ENCODE results near the gene FBXW11.

The FBXW11 gene

DNA sequence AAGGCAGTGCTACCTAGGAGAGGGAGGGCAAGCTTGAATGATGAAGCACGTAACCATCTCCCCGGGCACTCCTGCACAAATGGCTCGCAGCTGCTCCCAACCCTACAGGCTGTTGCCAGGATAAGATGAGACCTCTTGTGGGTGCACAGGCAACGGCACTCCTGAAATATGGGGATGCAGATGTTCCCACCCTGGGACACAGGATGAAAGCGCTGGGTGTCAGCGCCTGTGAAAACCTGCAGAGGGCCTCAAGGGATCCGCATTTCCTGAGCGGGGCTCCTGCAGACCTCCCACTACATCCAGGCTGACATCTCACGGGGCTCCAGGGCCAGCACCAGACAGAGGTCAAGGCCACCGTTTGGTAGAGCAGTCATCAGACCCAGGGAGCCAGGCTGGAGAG is 160.1 kb downstream of the FBXW11 start:
- no peak overlapping the region for H3K4me3 ChIP-seq (ENCODE audit: low read length)
- H3K27me3 ChIP-seq (ENCODE audit: low read depth, low read length), result no peaks in the 10 kb centered on the region
- H3K36me3 ChIP-seq (replicated peaks; ENCODE audit: low read depth, low read length), result no peaks in the 10 kb centered on the region
- H3K9me3 ChIP-seq (ENCODE audit: insufficient read depth, low read length), result no peaks in the 10 kb centered on the region
- no peak overlapping the region for H3K9ac ChIP-seq (ENCODE audit: low read length)
- H4K20me1 ChIP-seq (ENCODE audit: insufficient read depth, low read length), result 0 out of 2 replicates have a peak, but pooled peaks cover 3% of the 10 kb centered on the region
- H2AFZ ChIP-seq (ENCODE audit: low read depth, low read length), result no peak overlapping the region
- no peak overlapping the region for H3K27ac ChIP-seq (ENCODE audit: low read length)
- H3K79me2 ChIP-seq (ENCODE audit: low read length), result no peaks in the 10 kb centered on the region
- no peak for TF ChIP-seq EZH2phosphoT487 (IDR thresholded peaks at IDR 0.05; ENCODE audit: low read depth)
- TF ChIP-seq, protein P1, sequence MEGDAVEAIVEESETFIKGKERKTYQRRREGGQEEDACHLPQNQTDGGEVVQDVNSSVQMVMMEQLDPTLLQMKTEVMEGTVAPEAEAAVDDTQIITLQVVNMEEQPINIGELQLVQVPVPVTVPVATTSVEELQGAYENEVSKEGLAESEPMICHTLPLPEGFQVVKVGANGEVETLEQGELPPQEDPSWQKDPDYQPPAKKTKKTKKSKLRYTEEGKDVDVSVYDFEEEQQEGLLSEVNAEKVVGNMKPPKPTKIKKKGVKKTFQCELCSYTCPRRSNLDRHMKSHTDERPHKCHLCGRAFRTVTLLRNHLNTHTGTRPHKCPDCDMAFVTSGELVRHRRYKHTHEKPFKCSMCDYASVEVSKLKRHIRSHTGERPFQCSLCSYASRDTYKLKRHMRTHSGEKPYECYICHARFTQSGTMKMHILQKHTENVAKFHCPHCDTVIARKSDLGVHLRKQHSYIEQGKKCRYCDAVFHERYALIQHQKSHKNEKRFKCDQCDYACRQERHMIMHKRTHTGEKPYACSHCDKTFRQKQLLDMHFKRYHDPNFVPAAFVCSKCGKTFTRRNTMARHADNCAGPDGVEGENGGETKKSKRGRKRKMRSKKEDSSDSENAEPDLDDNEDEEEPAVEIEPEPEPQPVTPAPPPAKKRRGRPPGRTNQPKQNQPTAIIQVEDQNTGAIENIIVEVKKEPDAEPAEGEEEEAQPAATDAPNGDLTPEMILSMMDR (IDR thresholded peaks at IDR 0.05; ENCODE audit: low read depth, low read length), result no peak
- H3K4me1 ChIP-seq (ENCODE audit: low read length), result no peaks in the 10 kb centered on the region
- H3K4me2 ChIP-seq (ENCODE audit: low read length), result no peak overlapping the region

GRCh38 chr5:171845857-171846256 is 160.6 kb downstream of the FBXW11 start:
- H3K4me2 ChIP-seq (ENCODE audit: low read length), result no peak overlapping the region
- H2AFZ ChIP-seq (ENCODE audit: low read depth, low read length), result no peak overlapping the region
- H3K9me3 ChIP-seq (ENCODE audit: insufficient read depth, low read length), result no peaks in the 10 kb centered on the region
- H3K4me3 ChIP-seq (ENCODE audit: low read length), result no peak overlapping the region
- H3K27ac ChIP-seq (ENCODE audit: low read length), result no peak overlapping the region
- no peaks in the 10 kb centered on the region for H3K4me1 ChIP-seq (ENCODE audit: low read length)
- no peak overlapping the region for H3K9ac ChIP-seq (ENCODE audit: low read length)
- no peaks in the 10 kb centered on the region for H3K79me2 ChIP-seq (ENCODE audit: low read length)
- 0 out of 2 replicates have a peak, but pooled peaks cover 3% of the 10 kb centered on the region for H4K20me1 ChIP-seq (ENCODE audit: insufficient read depth, low read length)
- no peaks in the 10 kb centered on the region for H3K27me3 ChIP-seq (ENCODE audit: low read depth, low read length)
- H3K36me3 ChIP-seq (replicated peaks; ENCODE audit: low read depth, low read length), result no peaks in the 10 kb centered on the region
- no peak for TF ChIP-seq EZH2phosphoT487 (IDR thresholded peaks at IDR 0.05; ENCODE audit: low read depth)
- TF ChIP-seq, protein P1 (IDR thresholded peaks at IDR 0.05; ENCODE audit: low read depth, low read length), result no peak

GRCh38 chr5:171845040-171845630 is 161.3 kb downstream of the FBXW11 start:
- Histone ChIP-seq H3K4me1 (ENCODE audit: low read length) (no peaks in the 10 kb centered on the region), H3K9me3 (ENCODE audit: insufficient read depth, low read length) (no peaks in the 10 kb centered on the region), H3K79me2 (ENCODE audit: low read length) (no peaks in the 10 kb centered on the region), H3K27ac (ENCODE audit: low read length) (no peak overlapping the region), H3K4me2 (ENCODE audit: low read length) (no peak overlapping the region), H3K36me3 (replicated peaks; ENCODE audit: low read depth, low read length) (no peaks in the 10 kb centered on the region), H4K20me1 (ENCODE audit: insufficient read depth, low read length) (0 out of 2 replicates have a peak, but pooled peaks cover under 1% of the 10 kb centered on the region), H2AFZ (ENCODE audit: low read depth, low read length) (no peak overlapping the region), H3K4me3 (ENCODE audit: low read length) (no peak overlapping the region), H3K9ac (ENCODE audit: low read length) (no peak overlapping the region), H3K27me3 (ENCODE audit: low read depth, low read length) (no peaks in the 10 kb centered on the region)
- TF ChIP-seq, protein P1 (IDR thresholded peaks at IDR 0.05; ENCODE audit: low read depth, low read length), result no peak
- no peak for TF ChIP-seq EZH2phosphoT487 (IDR thresholded peaks at IDR 0.05; ENCODE audit: low read depth)

GRCh38 chr5:171842777-171843328 is 163.6 kb downstream of the FBXW11 start:
- Histone ChIP-seq H3K4me1 (ENCODE audit: low read length) (no peaks in the 10 kb centered on the region), H3K27me3 (ENCODE audit: low read depth, low read length) (no peaks in the 10 kb centered on the region), H2AFZ (ENCODE audit: low read depth, low read length) (no peak overlapping the region), H3K36me3 (replicated peaks; ENCODE audit: low read depth, low read length) (no peaks in the 10 kb centered on the region), H3K9me3 (ENCODE audit: insufficient read depth, low read length) (no peaks in the 10 kb centered on the region), H3K4me2 (ENCODE audit: low read length) (no peak overlapping the region), H3K9ac (ENCODE audit: low read length) (no peak overlapping the region), H4K20me1 (ENCODE audit: insufficient read depth, low read length) (no peaks in the 10 kb centered on the region), H3K79me2 (ENCODE audit: low read length) (no peaks in the 10 kb centered on the region), H3K27ac (ENCODE audit: low read length) (no peak overlapping the region), H3K4me3 (ENCODE audit: low read length) (no peak overlapping the region)
- TF ChIP-seq, protein P1 (IDR thresholded peaks at IDR 0.05; ENCODE audit: low read depth, low read length), result no peak
- TF ChIP-seq EZH2phosphoT487 (IDR thresholded peaks at IDR 0.05; ENCODE audit: low read depth), result no peak

All from OCI-LY3 (cell line).